ENCODE results near the gene IPP.

- TF ChIP-seq CTCF (conservative IDR thresholded peaks at IDR 0.05) (no peak), ZFX (IDR thresholded peaks at IDR 0.05) (no peak)
Observed at GRCh38 chr1:45762291-45762690, 11.8 kb upstream of the IPP start.
